Naive thymus-derived CD8-positive, alpha-beta T cell (primary cell): ENCODE measurements around the gene CFAP46. TPM values are rescaled to one million over a fixed set of nuclear protein-coding genes. Genes with fewer than 3 reads are reported as not detected.
A peak's percentile ranks its signal among the peaks of the same experiment; 100 is the strongest.

Experiments
- ATAC-seq, 2 donors: fragments of 150-1000 bp; cut with Tn5 transposase in 1 of 2; sonication (Bioruptor Pico), chemical (Tn5 transposase) in 1 of 2; 1 replicate in 1 of 2; 2 replicates in 1 of 2; pipeline ENCODE4 v1.10.0; 2021; ENCODE audit warnings: mild to moderate bottlenecking in 2 of 2, moderate library complexity in 2 of 2
- POLR2A ChIA-PET: fragments of 350-600 bp; sonication (Branson Sonifier 250); formaldehyde crosslinking; loops from one replicate; lab custom pipeline; 2021; ENCODE audit warnings: antibody characterized with exemption; lab: Charles Lee
- DNase-seq, 10 donors: peaks; one replicate each; pipeline versions ENCODE4 v3.0.0 to v3.0.0-alpha.2; 2020 to 2022
- H3K27ac Mint-ChIP-seq, 10 donors: one replicate each; pipeline ENCODE4 v1.8.0; 2020 to 2022; ENCODE audit warnings: mild to moderate bottlenecking in 10 of 10, mixed read lengths in 10 of 10, moderate library complexity in 4 of 10, inconsistent platforms in 1 of 10
- H3K27me3 Mint-ChIP-seq, 5 donors: one replicate each; pipeline ENCODE4 v1.8.0; 2021 to 2022; ENCODE audit warnings: mixed read lengths in 5 of 5
- H3K36me3 Mint-ChIP-seq, 3 donors: one replicate each; pipeline ENCODE4 v1.8.0; 2020 to 2022; ENCODE audit warnings: mixed read lengths in 3 of 3, mild to moderate bottlenecking in 2 of 3, inconsistent platforms in 1 of 3
- H3K4me1 Mint-ChIP-seq, 4 donors: one replicate each; pipeline ENCODE4 v1.8.0; 2021 to 2022; ENCODE audit warnings: mixed read lengths in 4 of 4
- H3K4me3 Mint-ChIP-seq, 10 donors: one replicate each; pipeline ENCODE4 v1.8.0; 2020 to 2022; ENCODE audit warnings: mild to moderate bottlenecking in 10 of 10, mixed read lengths in 10 of 10, moderate library complexity in 6 of 10, inconsistent platforms in 1 of 10
- H3K9me3 Mint-ChIP-seq, 9 donors: one replicate each; pipeline ENCODE4 v1.8.0; 2020 to 2022; ENCODE audit warnings: mixed read lengths in 9 of 9, mild to moderate bottlenecking in 3 of 9, inconsistent platforms in 1 of 9, moderate library complexity in 1 of 9
- polyA plus RNA-seq, 3 donors: library from polyadenylated mRNA; unstranded; fragments of 300-500 nt; fragmentation: Illumina TruSeq; gene quantifications; one replicate each; pipeline ENCODE4 v1.2.3, GENCODE V29; 2021
- total RNA-seq, 8 experiments: library from RNA in 2 of 8; stranded (reverse) in 2 of 8; gene quantifications; one replicate each; pipeline ENCODE4 v1.2.3 and lab custom pipeline; 2021 to 2026

Gene CFAP46
- total and polyA plus RNA-seq, 5 experiments from 2014 or later = not detected

GRCh38 chr10:132975831-132976682 is 33.7 kb upstream of the CFAP46 start:
- POLR2A ChIA-PET = no interaction called here
- Mint-ChIP-seq H3K36me3 (peaks cover 0 to 2% (median 0%) of the 10 kb centered on the region in 3 donors), H3K9me3 (peaks cover 0 to 5% (median 0%) of the 10 kb centered on the region in 9 donors), H3K27me3 (peaks cover 4 to 48% (median 19%) of the 10 kb centered on the region in 5 donors), H3K27ac (no peak overlapping the region), H3K4me3 (no peak overlapping the region), H3K4me1 (peaks cover 0 to 3% (median 0%) of the 10 kb centered on the region in 4 donors)
- ATAC-seq (no peak), DNase-seq (no peak)

GRCh38 chr10:132974886-132975830 is 32.8 kb upstream of the CFAP46 start:
- H3K9me3 Mint-ChIP-seq = peaks cover 0 to 8% (median 0%) of the 10 kb centered on the region in 9 donors
- H3K4me1 Mint-ChIP-seq = peaks cover 0 to 3% (median 0%) of the 10 kb centered on the region in 4 donors
- POLR2A ChIA-PET = no interaction called here
- no peak overlapping the region for H3K4me3 Mint-ChIP-seq
- DNase-seq (no peak), ATAC-seq (no peak)
- no peak overlapping the region for H3K27ac Mint-ChIP-seq
- peaks cover 4 to 49% (median 19%) of the 10 kb centered on the region in 5 donors for H3K27me3 Mint-ChIP-seq
- peaks cover 0 to 2% (median 0%) of the 10 kb centered on the region in 3 donors for H3K36me3 Mint-ChIP-seq

DNA sequence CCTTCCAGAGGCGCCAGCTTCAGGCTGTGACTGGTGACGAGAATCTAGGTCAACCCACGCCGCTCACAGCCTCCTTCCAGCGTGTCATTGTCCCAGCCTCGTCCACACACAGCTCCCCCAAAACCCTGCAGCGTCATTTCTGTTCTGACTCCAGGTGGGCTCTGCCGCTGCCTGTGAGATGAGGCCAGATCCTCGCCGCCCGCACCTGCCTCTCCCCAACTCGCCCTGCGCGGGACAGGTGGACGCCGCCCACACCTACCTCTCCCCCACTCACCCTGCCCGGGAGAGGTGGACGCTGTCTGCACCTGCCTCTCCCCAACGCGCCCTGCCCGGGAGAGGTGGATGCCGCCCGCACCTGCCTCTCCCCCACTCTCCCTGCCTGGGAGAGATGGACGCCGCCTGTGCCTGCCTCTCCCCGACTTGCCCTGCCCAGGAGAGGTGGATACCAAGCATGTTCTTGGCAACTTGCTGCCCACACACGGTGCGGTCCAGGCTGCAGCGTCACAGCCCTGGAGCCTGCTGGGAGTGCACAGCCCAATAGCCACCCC is 32.0 kb upstream of the CFAP46 start:
- no peak overlapping the region for H3K4me3 Mint-ChIP-seq
- peaks cover 0 to 2% (median 0%) of the 10 kb centered on the region in 3 donors for H3K36me3 Mint-ChIP-seq
- POLR2A ChIA-PET = no interaction called here
- no peak for ATAC-seq
- no peak overlapping the region for H3K27ac Mint-ChIP-seq
- H3K9me3 Mint-ChIP-seq = peaks cover 0 to 9% (median 0%) of the 10 kb centered on the region in 9 donors
- H3K27me3 Mint-ChIP-seq = peaks cover 4 to 49% (median 19%) of the 10 kb centered on the region in 5 donors
- peaks cover 0 to 3% (median 0%) of the 10 kb centered on the region in 4 donors for H3K4me1 Mint-ChIP-seq
- DNase-seq = no peak

DNA sequence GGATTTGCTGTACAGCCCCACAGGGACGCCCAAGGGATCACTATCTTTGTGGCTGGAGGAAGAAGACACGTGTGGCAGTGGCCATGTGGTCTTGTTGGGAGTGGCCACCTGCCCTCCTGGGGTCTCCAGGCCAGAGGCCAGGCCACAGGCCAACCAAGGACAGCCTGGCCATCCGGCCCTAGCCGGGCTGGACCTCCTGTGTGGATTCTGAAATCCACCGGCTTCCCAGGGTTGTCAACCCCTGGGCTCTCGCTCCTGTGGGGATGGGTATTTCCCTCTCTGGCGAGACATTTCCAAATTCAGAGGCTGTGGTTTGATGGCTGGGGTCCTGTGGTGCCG is 31.5 kb upstream of the CFAP46 start:
- Mint-ChIP-seq H3K4me3 (no peak overlapping the region), H3K4me1 (peaks cover 0 to 3% (median 0%) of the 10 kb centered on the region in 4 donors), H3K9me3 (peaks cover 0 to 9% (median 0%) of the 10 kb centered on the region in 9 donors), H3K27me3 (peaks cover 4 to 49% (median 19%) of the 10 kb centered on the region in 5 donors), H3K27ac (no peak overlapping the region), H3K36me3 (peaks cover 0 to 2% (median 0%) of the 10 kb centered on the region in 3 donors)
- DNase-seq (no peak), ATAC-seq (no peak)
- POLR2A ChIA-PET = no interaction called here

- Mint-ChIP-seq H3K27me3 (peaks cover 9 to 56% (median 19%) of the 10 kb centered on the region in 5 donors), H3K4me3 (no peak overlapping the region), H3K9me3 (peaks cover 0 to 9% (median 0%) of the 10 kb centered on the region in 9 donors), H3K36me3 (peaks cover 0 to 2% (median 0%) of the 10 kb centered on the region in 3 donors), H3K4me1 (peaks cover 0 to 3% (median 0%) of the 10 kb centered on the region in 4 donors), H3K27ac (no peak overlapping the region)
- POLR2A ChIA-PET = no interaction called here
- ATAC-seq = no peak
- DNase-seq = no peak
Measured at GRCh38 chr10:132972986-132973902, 30.9 kb upstream of the CFAP46 start.

- no peak for DNase-seq
- H3K36me3 Mint-ChIP-seq = peaks cover 0 to 2% (median 0%) of the 10 kb centered on the region in 3 donors
- no peak overlapping the region for H3K27ac Mint-ChIP-seq
- no peak overlapping the region for H3K4me3 Mint-ChIP-seq
- H3K4me1 Mint-ChIP-seq = peaks cover 0 to 3% (median 0%) of the 10 kb centered on the region in 4 donors
- ATAC-seq = no peak
- peaks cover 9 to 52% (median 21%) of the 10 kb centered on the region in 5 donors for H3K27me3 Mint-ChIP-seq
- peaks cover 0 to 9% (median 0%) of the 10 kb centered on the region in 9 donors for H3K9me3 Mint-ChIP-seq
- POLR2A ChIA-PET = no interaction called here
Measured at GRCh38 chr10:132972149-132972985, 30.0 kb upstream of the CFAP46 start.

DNA sequence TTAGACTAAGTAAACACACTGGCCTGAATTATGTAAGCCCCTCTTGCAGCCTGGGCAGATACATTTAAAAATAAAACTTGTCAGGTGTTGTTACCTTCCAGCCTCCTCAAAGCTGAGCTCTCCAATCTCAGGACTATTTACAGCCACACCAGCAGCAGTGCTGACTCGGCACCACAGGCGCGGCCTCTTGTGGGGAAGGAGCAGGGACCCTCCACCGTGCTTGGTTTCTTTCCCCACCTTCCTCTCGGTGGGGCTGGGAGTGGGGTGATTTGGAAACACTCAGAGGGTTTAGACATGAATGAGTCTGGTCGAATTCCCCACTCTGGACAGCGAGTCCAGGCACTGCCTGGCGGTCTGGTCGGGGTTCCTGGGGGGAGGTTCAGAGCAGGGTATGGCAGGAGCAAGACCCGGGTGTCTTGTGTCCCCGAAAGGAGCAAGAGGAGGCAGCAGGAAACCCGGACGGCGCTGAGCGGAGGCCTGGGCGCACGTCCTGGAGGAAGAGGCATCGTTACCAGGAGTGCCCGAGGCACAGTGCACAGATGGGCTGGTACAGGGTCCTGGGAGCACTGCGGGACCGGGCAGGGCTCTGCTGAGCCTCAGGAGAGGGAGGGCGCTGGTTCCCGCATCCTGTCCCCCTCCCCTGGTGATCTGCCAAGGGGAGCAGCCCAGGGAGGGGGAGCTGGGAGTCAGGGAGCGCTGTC is 29.2 kb upstream of the CFAP46 start:
- DNase-seq (no peak), ATAC-seq (no peak)
- Mint-ChIP-seq H3K27me3 (peaks cover 11 to 45% (median 23%) of the 10 kb centered on the region in 5 donors), H3K4me1 (peaks cover 0 to 3% (median 0%) of the 10 kb centered on the region in 4 donors), H3K27ac (peak overlapping the region in 1 of 10 donors; percentile 79), H3K4me3 (no peak overlapping the region), H3K9me3 (peaks cover 0 to 9% (median 0%) of the 10 kb centered on the region in 9 donors), H3K36me3 (peaks cover 0 to 2% (median 0%) of the 10 kb centered on the region in 3 donors)
- POLR2A ChIA-PET = no interaction called here

DNA sequence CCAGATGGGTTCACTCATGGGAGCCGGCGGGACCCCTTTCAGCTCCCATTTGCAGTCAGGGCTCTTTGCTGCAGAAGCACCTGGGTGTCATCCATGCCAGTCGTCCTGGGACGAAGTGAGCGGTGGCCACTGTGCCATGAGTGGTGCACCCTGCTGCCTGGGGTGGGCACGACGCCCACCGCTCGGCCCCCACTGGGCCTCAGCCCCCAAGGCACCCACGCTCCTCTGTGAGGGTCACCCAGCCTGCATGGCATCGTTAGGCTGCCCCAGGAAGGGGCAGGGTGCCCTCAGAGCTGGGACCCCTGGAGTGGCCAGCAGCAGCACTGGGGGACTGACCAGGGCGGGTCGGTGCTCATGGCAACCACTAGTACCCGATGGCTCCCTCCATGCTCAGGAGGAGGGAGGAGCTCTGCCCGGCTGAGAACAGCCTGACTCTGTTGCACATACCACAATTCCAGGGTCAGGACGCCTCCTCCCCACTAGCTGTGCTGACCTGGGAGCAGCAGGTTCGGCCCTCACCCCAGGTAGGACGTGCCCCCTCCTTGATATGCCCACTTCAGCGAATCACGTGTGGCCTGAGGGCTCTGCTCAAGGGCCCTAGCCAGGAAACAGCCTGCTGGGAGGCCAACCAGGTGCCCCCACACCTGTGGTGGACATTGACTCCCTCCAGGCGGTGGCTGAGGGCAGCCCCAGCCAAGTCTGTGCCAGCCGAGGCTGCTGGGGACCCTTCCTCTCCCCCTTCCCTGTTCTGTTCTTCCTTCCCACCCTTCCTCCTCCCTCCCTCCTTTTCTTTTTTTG is 28.5 kb upstream of the CFAP46 start:
- POLR2A ChIA-PET = no interaction called here
- Mint-ChIP-seq H3K4me1 (peaks cover 0 to 2% (median under 1%) of the 10 kb centered on the region in 4 donors), H3K27me3 (peaks cover 16 to 43% (median 25%) of the 10 kb centered on the region in 5 donors), H3K4me3 (no peak overlapping the region), H3K36me3 (peaks cover 0 to 2% (median 0%) of the 10 kb centered on the region in 3 donors), H3K9me3 (peaks cover 0 to 9% (median 0%) of the 10 kb centered on the region in 9 donors), H3K27ac (no peak overlapping the region)
- no peak for DNase-seq
- no peak for ATAC-seq

DNA sequence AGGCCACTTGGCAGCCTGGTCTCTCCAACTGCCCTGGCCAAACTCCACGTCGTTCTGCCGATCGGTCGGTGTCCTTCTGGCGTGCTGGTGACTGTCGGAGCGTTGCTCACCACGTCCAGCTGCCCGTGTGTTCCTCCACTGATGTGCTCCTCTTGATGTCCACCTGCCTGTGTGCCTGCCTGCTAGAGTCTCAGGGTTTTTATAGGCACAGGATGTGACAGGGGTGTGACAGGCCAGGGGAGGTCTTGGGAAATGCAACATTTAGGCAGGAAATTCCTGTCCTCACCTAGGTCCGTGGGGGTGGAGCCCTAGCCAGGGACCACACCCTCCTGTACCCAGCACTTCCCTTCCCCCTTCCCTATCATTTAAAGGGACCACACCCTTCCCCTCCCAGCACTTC is 25.2 kb upstream of the CFAP46 start:
- Mint-ChIP-seq H3K27me3 (peaks cover 22 to 37% (median 26%) of the 10 kb centered on the region in 5 donors), H3K9me3 (peaks cover 0 to 9% (median 0%) of the 10 kb centered on the region in 9 donors), H3K4me1 (peaks cover 11 to 18% (median 14%) of the 10 kb centered on the region in 4 donors), H3K27ac (no peak overlapping the region), H3K36me3 (peaks cover 0 to 2% (median 0%) of the 10 kb centered on the region in 3 donors), H3K4me3 (no peak overlapping the region)
- DNase-seq = no peak
- POLR2A ChIA-PET = no interaction called here
- ATAC-seq = no peak
